Neuron (in vitro differentiated cells): ENCODE measurements around the gene SLC51B.
"Not testable (repeated sequence)": the region's sequence is repeated elsewhere in the genome, so short reads cannot be mapped to it uniquely, and the experiment has no call there.

Source experiments
- H2AFZ ChIP-seq: one replicate; pipeline ENCODE4 v1.6.1; 2013; ENCODE audit warnings: low read depth, mild to moderate bottlenecking, inconsistent platforms, low read length, moderate library complexity
- H3K27me3 ChIP-seq: one replicate; pipeline ENCODE4 v1.6.1; 2013; ENCODE audit warnings: low read length; ENCODE audit not compliant: insufficient read depth
- H3K36me3 ChIP-seq: one replicate; pipeline ENCODE4 v1.6.1; 2013; ENCODE audit warnings: low read length; ENCODE audit not compliant: insufficient read depth
- H3K4me1 ChIP-seq: one replicate; pipeline ENCODE4 v1.6.1; 2013; ENCODE audit warnings: low read length; ENCODE audit not compliant: insufficient read depth
- H3K4me3 ChIP-seq: 2 replicates; pipeline ENCODE4 v1.5.1; 2013; ENCODE audit warnings: mild to moderate bottlenecking, low read length, moderate library complexity
- H3K9me3 ChIP-seq: one replicate; pipeline ENCODE4 v1.6.1; 2013; ENCODE audit warnings: low read length

Gene SLC51B

DNA sequence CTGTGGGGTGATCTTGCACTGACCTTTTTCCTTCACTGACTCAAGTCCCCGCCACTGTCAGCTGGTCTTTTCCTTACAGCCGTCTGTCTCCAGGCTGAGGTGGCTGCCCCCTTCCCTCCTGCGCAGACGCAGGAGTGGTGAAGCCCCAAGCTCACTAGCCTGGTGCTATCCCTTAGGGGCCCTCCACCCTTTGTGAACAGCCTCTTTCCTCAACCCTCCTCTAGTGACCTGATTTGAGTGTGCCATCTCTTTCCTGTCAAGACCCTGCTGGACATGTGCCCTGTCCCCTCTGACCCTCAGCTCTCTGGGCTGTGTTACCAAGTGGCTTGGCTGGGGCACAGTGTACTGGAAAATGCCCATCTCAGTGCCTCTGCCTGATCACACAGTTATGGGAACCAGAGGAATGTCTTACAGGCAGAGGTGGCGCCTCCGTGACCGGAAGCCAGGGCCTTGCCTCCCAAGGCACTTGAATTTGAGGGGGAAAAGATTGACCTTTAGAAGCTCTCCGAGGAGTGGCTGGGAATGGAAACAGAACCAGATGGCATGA lies 40.1 kb downstream of the SLC51B start:
- Histone ChIP-seq H3K36me3 (no peaks in the 10 kb centered on the region), H3K27me3 (no peaks in the 10 kb centered on the region), H2AFZ (no peak overlapping the region), H3K4me1 (peaks cover 45% of the 10 kb centered on the region), H3K4me3 (no peak overlapping the region), H3K9me3 (no peaks in the 10 kb centered on the region)

DNA sequence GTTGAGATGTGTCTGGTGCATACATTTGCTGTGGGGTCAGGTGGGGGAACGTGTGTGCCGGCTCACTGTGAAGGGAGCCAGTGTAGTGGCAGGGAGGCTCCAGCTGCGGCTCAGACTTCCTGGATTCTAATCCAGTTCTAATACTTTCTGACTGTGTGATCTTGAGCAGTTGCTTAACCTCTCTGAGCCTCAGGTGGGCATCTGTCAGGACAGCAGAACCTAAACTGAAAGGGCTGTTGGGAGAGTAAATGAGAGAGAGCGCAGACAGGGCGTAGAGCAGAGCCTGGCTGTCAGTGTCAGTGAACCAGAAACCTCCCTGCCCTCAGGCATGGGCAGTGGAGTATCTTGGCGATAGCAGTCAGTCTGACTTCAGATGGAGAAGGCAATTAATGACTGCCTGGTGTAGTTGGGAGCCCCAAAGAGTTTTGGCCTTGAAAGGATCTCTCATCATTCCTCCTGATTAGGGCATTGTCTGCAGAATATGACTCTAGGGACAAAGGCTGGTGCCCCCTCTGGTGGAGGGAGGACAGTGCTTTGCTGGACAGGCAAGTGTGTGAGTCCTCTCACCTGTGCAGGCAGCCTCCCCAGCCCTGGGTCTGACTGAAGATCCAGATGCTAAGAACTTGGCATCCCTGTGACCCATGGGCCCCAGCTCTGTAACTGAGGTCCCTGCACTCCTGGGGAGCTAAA lies 40.9 kb downstream of the SLC51B start:
- no peak overlapping the region for H2AFZ ChIP-seq
- H3K27me3 ChIP-seq, result no peaks in the 10 kb centered on the region
- H3K4me3 ChIP-seq, result no peak overlapping the region
- peaks cover 45% of the 10 kb centered on the region for H3K4me1 ChIP-seq
- H3K9me3 ChIP-seq, result no peaks in the 10 kb centered on the region
- no peaks in the 10 kb centered on the region for H3K36me3 ChIP-seq

DNA sequence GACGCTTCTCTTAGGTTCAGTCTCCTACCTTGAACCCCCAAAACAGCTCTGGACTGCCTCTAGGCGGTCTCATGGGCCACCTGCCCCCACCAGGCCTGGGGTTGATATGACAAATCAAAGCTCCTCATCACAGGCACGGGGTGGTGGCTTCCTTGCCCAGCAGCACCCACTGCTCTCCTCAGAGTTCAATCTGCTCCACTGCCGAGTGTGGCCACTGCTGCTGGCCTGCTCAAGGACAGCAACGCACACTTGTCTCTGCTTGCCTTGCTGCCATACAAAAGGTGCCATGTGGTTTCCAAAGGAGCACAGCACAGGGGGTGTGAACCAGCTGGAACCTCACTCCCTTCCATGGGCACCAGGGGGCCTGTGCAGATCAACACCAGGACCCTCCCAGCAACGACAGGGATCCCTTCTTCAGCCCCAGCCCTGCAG lies 41.5 kb downstream of the SLC51B start:
- peaks cover 45% of the 10 kb centered on the region for H3K4me1 ChIP-seq
- no peaks in the 10 kb centered on the region for H3K36me3 ChIP-seq

DNA sequence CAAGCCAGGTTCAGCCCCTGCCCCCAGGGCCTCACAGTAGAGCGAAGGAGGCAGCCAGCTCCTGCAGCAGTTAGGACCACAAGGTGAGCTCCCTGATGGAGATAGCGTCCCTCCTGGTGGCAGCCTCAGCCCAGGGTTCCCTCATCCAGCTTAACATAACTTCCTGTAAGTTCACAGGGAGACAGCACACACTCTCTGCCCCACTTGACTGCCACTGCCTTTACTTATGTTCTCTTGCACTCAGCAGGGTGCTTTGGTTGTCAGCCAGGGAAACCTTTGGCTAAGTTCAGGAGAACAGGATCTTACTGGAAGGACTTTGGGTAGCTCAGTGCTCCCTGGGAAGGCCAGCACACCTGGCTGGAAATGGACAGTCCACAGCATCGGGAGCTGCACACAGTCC lies 42.2 kb downstream of the SLC51B start:
- H3K27me3 ChIP-seq, result no peaks in the 10 kb centered on the region
- no peaks in the 10 kb centered on the region for H3K36me3 ChIP-seq
- no peaks in the 10 kb centered on the region for H3K9me3 ChIP-seq
- no peak overlapping the region for H3K4me3 ChIP-seq
- H3K4me1 ChIP-seq, result peaks cover 38% of the 10 kb centered on the region
- H2AFZ ChIP-seq, result no peak overlapping the region

More for the DNA sequence above, 41.5 kb downstream of the SLC51B start:
- H2AFZ ChIP-seq, result no peak overlapping the region
- no peaks in the 10 kb centered on the region for H3K9me3 ChIP-seq
- H3K4me3 ChIP-seq, result no peak overlapping the region
- no peaks in the 10 kb centered on the region for H3K27me3 ChIP-seq

DNA sequence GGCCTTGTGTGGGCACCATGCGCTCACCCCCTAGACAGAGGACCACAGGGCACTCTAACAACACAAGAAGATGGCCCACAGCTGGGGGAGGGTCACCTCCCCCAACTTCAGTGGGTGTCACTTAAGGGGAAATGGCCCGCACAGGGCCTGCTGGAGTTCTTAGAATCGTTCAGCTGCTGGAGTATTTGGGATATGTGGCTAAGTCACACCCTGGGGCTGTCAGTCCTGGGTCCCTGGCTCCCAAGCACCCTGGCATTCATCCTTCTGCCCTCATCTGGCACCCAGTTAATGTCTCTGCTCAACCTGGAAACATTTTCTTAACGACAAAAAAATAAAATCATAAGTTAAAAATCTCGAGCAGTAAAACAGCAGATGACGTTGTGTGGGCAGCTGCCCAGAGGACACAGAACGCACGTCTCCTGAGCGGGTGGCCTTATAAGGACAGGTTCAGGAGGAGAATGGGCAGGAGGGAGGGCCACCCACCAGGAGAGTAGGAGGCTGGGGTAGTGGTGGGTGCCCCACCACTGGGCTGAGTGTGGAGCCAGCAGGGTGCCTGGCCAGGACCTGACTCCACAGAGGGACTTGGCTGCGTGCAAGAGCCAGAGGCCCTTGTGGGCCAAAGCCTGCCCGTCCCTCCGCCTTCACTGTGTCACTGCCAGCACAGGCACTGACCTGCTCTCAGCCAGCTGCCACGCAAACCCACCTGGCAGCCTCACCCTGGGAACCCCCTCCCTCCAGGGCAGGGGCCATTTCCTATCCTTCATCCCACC lies 42.9 kb downstream of the SLC51B start:
- no peak overlapping the region for H2AFZ ChIP-seq
- H3K36me3 ChIP-seq, result no peaks in the 10 kb centered on the region
- no peaks in the 10 kb centered on the region for H3K27me3 ChIP-seq
- H3K4me3 ChIP-seq, result no peak overlapping the region
- no peaks in the 10 kb centered on the region for H3K9me3 ChIP-seq
- H3K4me1 ChIP-seq, result peaks cover 31% of the 10 kb centered on the region

DNA sequence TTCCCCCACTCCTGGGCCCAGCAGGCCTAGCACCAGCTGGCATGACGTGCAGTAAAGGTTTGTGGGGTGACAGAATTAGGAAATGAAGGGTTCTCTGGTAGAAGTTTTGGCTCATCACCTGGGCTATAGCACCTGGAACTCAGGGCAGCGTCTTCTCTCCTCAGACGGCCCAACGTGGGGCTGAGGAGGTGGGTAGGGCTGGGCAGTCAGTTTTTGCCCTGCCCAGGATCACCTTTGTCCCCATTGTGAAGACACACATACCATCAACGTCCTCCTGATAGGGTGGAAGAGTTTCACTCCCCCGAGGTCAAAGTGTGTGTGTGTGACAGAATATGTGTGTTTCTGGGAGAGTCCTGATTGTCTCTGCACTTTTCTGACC lies 43.4 kb downstream of the SLC51B start:
- Histone ChIP-seq H3K4me3 (no peak overlapping the region), H3K9me3 (no peaks in the 10 kb centered on the region), H3K27me3 (no peaks in the 10 kb centered on the region), H2AFZ (no peak overlapping the region), H3K36me3 (no peaks in the 10 kb centered on the region), H3K4me1 (peaks cover 26% of the 10 kb centered on the region)

DNA sequence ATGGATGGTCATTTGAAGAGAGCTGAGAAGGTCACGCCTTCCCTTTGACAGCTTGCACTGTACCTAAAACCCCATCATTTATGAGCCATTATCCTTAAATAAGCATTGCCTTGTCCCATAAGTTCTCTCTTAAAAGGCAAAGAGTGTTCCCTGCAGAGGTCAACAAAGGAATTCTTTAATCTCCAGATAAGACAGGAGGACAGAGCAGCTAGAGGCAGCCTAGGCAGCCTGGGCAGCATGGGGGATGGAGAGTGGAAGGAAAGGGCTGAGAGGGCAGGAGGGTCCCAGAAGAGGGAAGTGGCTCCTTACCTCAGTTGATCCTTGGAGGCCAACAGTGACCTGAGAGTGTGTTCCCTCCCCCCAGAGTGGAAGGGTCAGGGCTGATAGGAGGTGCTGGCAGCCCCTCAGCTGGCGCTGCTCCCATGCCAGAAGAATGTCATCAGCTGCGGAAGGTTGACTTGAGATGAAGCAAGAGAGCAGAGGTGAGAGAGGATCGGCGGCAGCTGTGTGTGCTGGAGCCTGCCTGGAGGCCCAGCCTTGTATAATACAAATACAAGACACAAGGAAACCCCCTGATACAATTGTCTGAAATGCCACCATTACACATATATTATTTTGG lies 44.1 kb downstream of the SLC51B start:
- Histone ChIP-seq H3K4me3 (no peak overlapping the region), H3K4me1 (peaks cover 19% of the 10 kb centered on the region)

DNA sequence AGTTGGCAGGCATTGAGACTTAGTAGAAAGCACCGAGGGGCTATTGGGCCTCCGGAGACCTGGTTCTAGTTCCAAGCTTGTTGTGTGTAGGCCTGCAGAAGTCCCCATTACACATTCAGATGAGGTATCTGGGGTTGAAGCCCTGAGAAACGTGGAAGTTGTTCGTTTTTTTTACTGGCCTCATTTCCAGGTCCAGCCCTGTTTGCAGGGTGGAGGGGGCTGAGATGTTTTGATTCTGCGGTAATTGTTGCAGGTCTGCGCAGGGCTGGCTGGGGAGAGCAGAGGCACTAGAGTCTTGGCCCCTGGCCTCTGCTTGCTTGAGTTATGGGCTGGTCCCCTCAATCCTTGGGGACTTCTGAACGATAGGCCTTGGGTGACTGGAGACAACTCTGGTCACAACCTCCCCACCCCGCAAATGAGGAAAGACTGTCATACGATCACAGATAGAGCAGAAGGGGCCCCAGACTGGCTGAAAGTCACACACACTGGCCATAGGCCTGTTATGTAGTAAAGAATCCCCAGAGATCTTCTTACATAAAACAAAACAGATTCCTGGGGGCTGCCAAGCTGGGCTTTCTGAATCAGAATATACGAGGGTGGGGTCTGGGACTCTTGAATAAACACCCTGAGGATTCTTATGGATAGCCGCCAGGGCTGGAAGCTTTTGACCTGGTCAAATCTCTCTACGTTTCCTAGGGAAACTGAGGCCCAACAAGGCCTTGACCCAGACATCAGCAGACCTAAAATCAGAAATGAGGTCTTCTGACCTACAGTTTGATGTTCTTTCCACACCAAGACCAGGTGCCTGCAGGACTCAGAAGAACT lies 47.0 kb downstream of the SLC51B start:
- Histone ChIP-seq H2AFZ (no peak overlapping the region), H3K4me3 (no peak overlapping the region), H3K36me3 (no peaks in the 10 kb centered on the region), H3K9me3 (no peaks in the 10 kb centered on the region), H3K27me3 (no peaks in the 10 kb centered on the region), H3K4me1 (peaks cover 5% of the 10 kb centered on the region)

More for the DNA sequence above, 44.1 kb downstream of the SLC51B start:
- Histone ChIP-seq H3K27me3 (no peaks in the 10 kb centered on the region), H3K9me3 (no peaks in the 10 kb centered on the region), H3K36me3 (no peaks in the 10 kb centered on the region), H2AFZ (no peak overlapping the region)

DNA sequence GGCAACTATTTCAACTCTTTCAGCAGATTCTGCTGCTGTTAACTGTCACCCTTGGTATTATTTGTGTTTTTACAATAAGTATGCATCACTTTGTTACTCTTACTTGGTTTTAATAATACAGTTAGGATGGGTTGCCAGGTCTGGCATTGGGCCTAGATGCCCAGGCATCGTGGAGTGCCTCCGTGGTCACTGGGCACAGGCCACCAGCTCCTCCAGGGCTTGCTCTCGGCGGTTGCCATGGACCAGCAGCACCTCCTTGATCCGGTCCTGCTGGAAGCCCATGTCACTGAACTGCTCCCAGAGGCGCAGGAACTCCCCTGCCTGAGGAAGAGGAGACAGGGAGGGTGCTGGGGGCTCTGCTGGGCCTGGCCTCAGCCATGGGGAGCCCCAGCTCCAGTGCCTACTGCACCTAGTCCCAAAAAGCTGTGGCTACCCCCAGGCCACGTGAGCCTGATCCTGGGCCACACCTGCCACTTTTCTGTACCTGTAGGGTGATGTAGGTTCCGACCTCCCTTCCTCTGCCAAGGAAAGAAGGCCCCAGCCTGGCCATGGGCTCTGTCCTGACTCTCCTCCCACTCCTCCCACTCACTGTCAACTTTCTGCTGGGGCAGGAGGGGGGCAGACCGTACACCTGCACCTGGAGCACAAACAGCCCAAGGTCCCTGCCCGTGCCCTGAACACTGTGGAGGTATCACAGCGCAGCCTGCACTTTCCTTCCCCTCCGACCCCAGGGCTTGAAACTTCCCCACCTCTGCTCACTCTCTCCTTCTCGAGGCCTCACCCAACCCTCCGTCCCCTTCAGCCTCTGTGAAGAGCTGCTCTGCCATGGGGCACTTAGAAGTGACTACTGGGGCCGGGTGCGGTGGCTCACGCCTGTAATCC lies 48.0 kb downstream of the SLC51B start:
- no peaks in the 10 kb centered on the region for H3K27me3 ChIP-seq
- H3K36me3 ChIP-seq, result peaks cover 8% of the 10 kb centered on the region
- no peak overlapping the region for H3K4me3 ChIP-seq
- peaks cover 5% of the 10 kb centered on the region for H3K4me1 ChIP-seq
- H2AFZ ChIP-seq, result no peak overlapping the region
- no peaks in the 10 kb centered on the region for H3K9me3 ChIP-seq

DNA sequence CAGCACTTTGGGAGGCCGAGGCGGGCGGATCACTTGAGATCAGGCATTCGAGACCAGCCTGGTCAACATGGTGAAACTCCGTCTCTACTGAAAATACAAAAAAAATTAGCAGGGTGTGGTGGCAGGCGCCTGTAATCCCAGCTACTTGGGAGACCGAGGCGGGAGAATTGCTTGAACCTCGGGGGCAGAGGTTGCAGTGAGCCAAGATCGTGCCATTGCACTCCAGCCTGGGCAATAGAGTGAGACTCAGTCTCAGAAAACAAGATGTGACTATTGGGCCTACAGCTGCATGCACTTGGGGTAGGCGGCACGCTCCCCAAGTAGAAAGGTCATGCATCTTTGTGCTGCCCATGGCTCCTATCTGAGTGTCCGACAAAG lies 48.6 kb downstream of the SLC51B start:
- H3K36me3 ChIP-seq, result peaks cover 15% of the 10 kb centered on the region
- H3K4me1 ChIP-seq, H3K27me3 ChIP-seq, H2AFZ ChIP-seq, H3K9me3 ChIP-seq, H3K4me3 ChIP-seq: not testable (repeated sequence)

DNA sequence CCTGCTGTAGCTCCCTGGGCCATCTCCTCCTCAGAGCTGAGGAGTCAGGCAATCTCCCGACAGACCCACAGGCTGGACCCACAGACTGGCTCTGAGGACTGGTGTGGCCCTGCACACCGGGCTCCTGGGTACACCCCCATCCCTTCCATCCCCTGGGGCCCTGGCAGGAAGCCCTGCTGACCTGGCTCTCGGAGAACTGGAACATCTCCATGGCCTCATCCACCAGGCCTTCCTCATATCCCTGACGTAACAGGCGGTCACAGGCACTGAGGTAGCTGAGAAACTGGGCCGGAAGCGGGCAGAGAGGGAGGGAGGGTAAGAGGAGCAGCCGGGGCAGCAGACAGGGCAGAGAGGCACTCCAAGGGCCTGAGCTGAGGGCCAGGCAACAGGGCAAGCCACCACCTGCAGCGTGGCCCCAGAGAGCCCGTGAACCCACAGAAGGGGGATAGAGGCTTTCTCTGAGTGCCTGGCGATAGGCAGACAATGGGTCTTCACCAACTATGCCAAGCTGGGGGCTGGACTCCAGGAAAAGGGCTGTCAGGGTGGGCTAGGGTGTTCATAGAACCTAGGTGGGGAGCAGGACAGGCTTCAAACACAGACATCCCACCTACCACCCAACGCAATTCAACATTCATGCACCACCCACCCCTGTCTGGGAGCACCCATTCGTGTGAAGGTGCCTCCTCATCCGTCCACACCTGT lies 49.3 kb downstream of the SLC51B start:
- Histone ChIP-seq H3K4me3 (no peak overlapping the region), H3K4me1 (peaks cover under 1% of the 10 kb centered on the region), H2AFZ (no peak overlapping the region), H3K9me3 (no peaks in the 10 kb centered on the region), H3K36me3 (peaks cover 21% of the 10 kb centered on the region), H3K27me3 (no peaks in the 10 kb centered on the region)
